K562 (cell line): ENCODE measurements around the gene SAMM50. TPM values are rescaled to one million over a fixed set of nuclear protein-coding genes. Genes with fewer than 3 reads are reported as not detected.

Source experiments
- ATAC-seq: fragments of 200-7000 bp; cut with Tn5 transposase; 3 replicates; pipeline ENCODE4 v1.9.1; 2020; ENCODE audit warnings: moderate library complexity
- BruUV-seq: library from RNA; stranded (reverse); fragments of 400-500 nt; replicated peaks from 2 replicates; lab custom pipeline; 2021; lab: Mats Ljungman, UMichigan
- CTCF ChIA-PET: fragments of 300-600 bp; formaldehyde crosslinking; extraction: SDS; loops from one replicate; lab custom pipeline; 2021; ENCODE audit warnings: low intra/inter-chr PET ratio; lab: Yijun Ruan, JAX
- POLR2A ChIA-PET: fragments of 300-600, 350-650 bp; sonication (Branson Sonifier 250); formaldehyde crosslinking; extraction: SDS; loops from one replicate; lab custom pipeline; 2021; ENCODE audit warnings: antibody characterized with exemption, inconsistent platforms; lab: Yijun Ruan, JAX
- DNase-seq, 4 experiments: peaks; one replicate each; pipeline versions ENCODE4 v3.0.0 to v3.0.0-alpha.2; 2011 to 2018; ENCODE audit warnings: low spot score in 3 of 4, mixed read lengths in 3 of 4; ENCODE audit errors: extremely low read depth in 1 of 4
- FAIRE-seq: peaks from 2 replicates; lab custom pipeline; 2011; peaks lifted over from hg19 to GRCh38; lab: Jason Lieb, UNC
- H2AFZ ChIP-seq: 2 replicates; pipeline ENCODE4 v1.6.0; 2011; ENCODE audit warnings: low read depth, low read length, control low read depth, inconsistent platforms
- H3K27ac ChIP-seq: fragments of 200-600 bp; 3 replicates; pipeline ENCODE4 v1.8.0; 2011; ENCODE audit warnings: low read depth, mild to moderate bottlenecking, control low read depth, inconsistent platforms, low read length, moderate library complexity, mixed read lengths; ENCODE audit errors: extremely low read depth
- H3K27me3 ChIP-seq, 2 experiments: fragments of 300-600 bp in 1 of 2; 2 replicates in 1 of 2; 3 replicates in 1 of 2; pipeline versions ENCODE4 v1.6.0 to v1.8.0; 2011; ENCODE audit warnings: inconsistent platforms in 2 of 2, low read length in 2 of 2, mild to moderate bottlenecking in 1 of 2, mixed read lengths in 1 of 2, moderate library complexity in 1 of 2; ENCODE audit not compliant: control insufficient read depth in 2 of 2, insufficient read depth in 2 of 2
- H3K36me3 ChIP-seq: fragments of 300-600 bp; 3 replicates; pipeline ENCODE4 v1.8.0; 2011; ENCODE audit warnings: mild to moderate bottlenecking, low read length, inconsistent platforms; ENCODE audit not compliant: control insufficient read depth, insufficient read depth
- H3K4me1 ChIP-seq, 2 experiments: fragments of 200-600 bp in 1 of 2; replicated peaks in 1 of 2; 2 replicates in 1 of 2; 3 replicates in 1 of 2; pipeline versions ENCODE4 v1.5.1 to v1.8.0; 2011; ENCODE audit warnings: inconsistent platforms in 2 of 2, low read length in 2 of 2, mild to moderate bottlenecking in 1 of 2, mixed read lengths in 1 of 2, moderate library complexity in 1 of 2; ENCODE audit not compliant: control insufficient read depth in 2 of 2, insufficient read depth in 2 of 2
- H3K4me2 ChIP-seq: 2 replicates; pipeline ENCODE4 v1.6.1; 2011; ENCODE audit warnings: low read length, control low read depth, inconsistent platforms, mixed read lengths; ENCODE audit not compliant: insufficient read depth
- H3K4me3 ChIP-seq: fragments of 200-600 bp; sonication (generic), shearing (Covaris generic); 2 replicates; pipeline ENCODE4 v1.5.1; 2016; ENCODE audit warnings: control low read depth, inconsistent platforms
- H3K79me2 ChIP-seq: fragments of 200-600 bp; 3 replicates; pipeline ENCODE4 v1.8.0; 2011; ENCODE audit warnings: low read length, inconsistent platforms; ENCODE audit not compliant: control insufficient read depth, insufficient read depth
- H3K9ac ChIP-seq, 2 experiments: 2 replicates each; pipeline versions ENCODE4 v1.6.0 to v1.6.1; 2011; ENCODE audit warnings: low read depth in 2 of 2, low read length in 2 of 2, control low read depth in 1 of 2, inconsistent platforms in 1 of 2, mild to moderate bottlenecking in 1 of 2, mixed read lengths in 1 of 2; ENCODE audit not compliant: insufficient read depth in 1 of 2
- H3K9me1 ChIP-seq: one replicate; pipeline ENCODE4 v1.6.0; 2011; ENCODE audit warnings: inconsistent platforms, mild to moderate bottlenecking, low read length, moderate library complexity; ENCODE audit not compliant: control insufficient read depth, insufficient read depth
- H3K9me3 ChIP-seq: replicated peaks from 2 replicates; pipeline ENCODE4 v1.5.1; 2011; ENCODE audit warnings: low read depth, low read length, inconsistent platforms; ENCODE audit not compliant: control insufficient read depth, insufficient read depth
- H4K20me1 ChIP-seq: replicated peaks from 2 replicates; pipeline ENCODE4 v1.6.1; 2011; ENCODE audit warnings: low read length, inconsistent platforms, mixed read lengths; ENCODE audit not compliant: control insufficient read depth, insufficient read depth
- CTBP1 ChIP-seq: fragments of 450-650 bp; IDR thresholded peaks from 2 replicates; pipeline ENCODE4 v1.6.1; 2016; ENCODE audit warnings: borderline replicate concordance
- FOXP1 ChIP-seq: sonication (generic); formaldehyde crosslinking; IDR thresholded peaks from 2 replicates; pipeline ENCODE4 v1.8.0; 2022; ENCODE audit warnings: mild to moderate bottlenecking, missing genetic modification reagents
- HNRNPLL ChIP-seq: fragments of 200-400 bp; formaldehyde crosslinking; IDR thresholded peaks from 2 replicates; pipeline ENCODE4 v1.6.1; 2017; ENCODE audit warnings: low read length, low read depth, mild to moderate bottlenecking; ENCODE audit not compliant: poor library complexity, severe bottlenecking
- WGBS: fragments of 100-300 bp; shearing (Covaris generic); methylation state at CpG from one replicate; pipeline ENCODE4 v1.1.6; 2016; ENCODE audit warnings: low coverage, mixed read lengths; ENCODE audit not compliant: insufficient coverage; ENCODE audit errors: missing lambda C conversion rate; 5-methylcytosine and 5-hydroxymethylcytosine counted together
- in situ Hi-C: fragments of 300-500 bp; cut with MboI; formaldehyde crosslinking; loops from 4 replicates; pipeline ENCODE4 v1.15.0; 2018; ENCODE audit warnings: inconsistent platforms, mixed read lengths
- intact Hi-C: fragments of 100-400 bp; cut with micrococcal nuclease; formaldehyde crosslinking; loops from 2 replicates; pipeline ENCODE4 v1.14.2; 2022
- polyA plus RNA-seq, 8 experiments: library from polyadenylated mRNA; depleted of rRNA in 4 of 8; stranded (reverse) in 5 of 8; unstranded in 3 of 8; fragments of >200 nt; fragmentation: Nextera tagmentation in 2 of 8; fragmentation: Illumina TruSeq in 1 of 8; extraction: Ambion mirVana in 2 of 8; extraction: Trizol in 1 of 8; gene quantifications; 2 replicates each; pipeline versions ENCODE4 v1.2.1 to v1.2.3, GENCODE V29; 2011 to 2014; ENCODE audit warnings: inconsistent platforms in 1 of 8, missing spikeins in 1 of 8
- total RNA-seq, 7 experiments: library from RNA; depleted of rRNA in 6 of 7; stranded (reverse); fragments of >200 nt in 6 of 7; fragmentation: Illumina TruSeq in 2 of 7; extraction: Trizol in 2 of 7; gene quantifications; 2 replicates each; pipeline versions ENCODE4 v1.2.1 to v1.2.3, GENCODE V29; 2011 to 2021; ENCODE audit warnings: low replicate concordance in 1 of 7
- TF ChIP-seq, protein P1 (sequence below): IDR thresholded peaks from 2 replicates; pipeline ENCODE4 v1.6.1; 2016; ENCODE audit warnings: missing genetic modification characterization, missing compliant biosample characterization

The SAMM50 gene
- total and polyA plus RNA-seq, 9 of the 15 experiments (the other 6 are each of a cell fraction or from before 2014, with no cell fraction given), result 14.6 to 49.3 (median 38.1) TPM

DNA sequence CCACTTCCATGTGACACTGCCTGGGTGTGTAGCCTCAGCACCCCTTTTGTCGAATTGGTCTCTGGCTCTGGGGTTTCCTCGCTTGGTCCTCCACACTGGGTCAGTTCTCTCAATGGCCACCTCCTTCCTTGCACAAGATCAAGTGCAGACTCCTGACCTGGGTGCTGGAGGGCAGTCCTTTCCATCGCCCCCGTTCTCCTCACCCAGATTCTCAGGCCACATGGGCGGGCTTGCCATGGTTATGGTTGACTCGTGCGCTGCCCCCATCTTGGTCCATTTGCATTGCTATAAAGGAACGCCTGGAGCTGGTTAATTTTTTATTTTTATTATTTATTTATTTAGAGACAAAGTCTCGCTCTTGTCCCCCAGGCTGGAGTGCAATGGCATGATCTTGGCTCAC, 63.4 kb downstream of the SAMM50 start (continued):
- TF ChIP-seq, protein P1, sequence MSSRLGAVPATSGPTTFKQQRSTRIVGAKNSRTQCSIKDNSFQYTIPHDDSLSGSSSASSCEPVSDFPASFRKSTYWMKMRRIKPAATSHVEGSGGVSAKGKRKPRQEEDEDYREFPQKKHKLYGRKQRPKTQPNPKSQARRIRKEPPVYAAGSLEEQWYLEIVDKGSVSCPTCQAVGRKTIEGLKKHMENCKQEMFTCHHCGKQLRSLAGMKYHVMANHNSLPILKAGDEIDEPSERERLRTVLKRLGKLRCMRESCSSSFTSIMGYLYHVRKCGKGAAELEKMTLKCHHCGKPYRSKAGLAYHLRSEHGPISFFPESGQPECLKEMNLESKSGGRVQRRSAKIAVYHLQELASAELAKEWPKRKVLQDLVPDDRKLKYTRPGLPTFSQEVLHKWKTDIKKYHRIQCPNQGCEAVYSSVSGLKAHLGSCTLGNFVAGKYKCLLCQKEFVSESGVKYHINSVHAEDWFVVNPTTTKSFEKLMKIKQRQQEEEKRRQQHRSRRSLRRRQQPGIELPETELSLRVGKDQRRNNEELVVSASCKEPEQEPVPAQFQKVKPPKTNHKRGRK (tag), result no peak
- TF ChIP-seq FOXP1 (no peak), HNRNPLL (no peak)

DNA sequence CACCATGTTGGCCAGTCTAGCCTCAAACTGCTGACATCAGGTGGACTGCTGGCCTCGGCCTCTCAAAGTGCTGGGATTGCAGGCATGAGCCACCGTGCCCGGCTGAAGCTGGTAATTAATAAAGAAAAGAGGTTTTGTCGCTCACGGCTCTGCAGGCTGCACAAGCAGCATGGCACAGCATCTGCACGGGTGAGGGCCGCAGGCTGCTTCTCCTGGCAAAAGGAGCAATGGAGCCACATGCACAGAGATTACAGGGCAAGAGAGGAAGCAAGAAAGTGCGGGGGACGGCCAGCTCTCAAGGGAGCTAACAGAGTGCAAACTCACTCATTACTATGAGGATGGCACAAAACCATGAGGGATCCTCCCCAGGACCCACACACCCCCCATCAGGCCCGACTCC, 64.2 kb downstream of the SAMM50 start:
- Histone ChIP-seq H4K20me1 (no peaks in the 10 kb centered on the region), H3K4me3 (no peak overlapping the region), H3K9me1 (no peaks in the 10 kb centered on the region), H2AFZ (no peak overlapping the region), H3K9ac (no peak overlapping the region), H3K27ac (no peak overlapping the region), H3K79me2 (peaks cover 28% of the 10 kb centered on the region), H3K36me3 (no peaks in the 10 kb centered on the region), H3K9me3 (no peaks in the 10 kb centered on the region), H3K4me2 (no peak overlapping the region), H3K4me1 (peaks cover 13 to 24% of the 10 kb centered on the region in 2 experiments; a peak in 4 of 5 replicates), H3K27me3 (no peaks in the 10 kb centered on the region)
- BruUV-seq, result no TSS peak
- WGBS, result 86% methylated on average over 9 of the region's 10 CpGs
- CTCF ChIA-PET, result no interaction called here
- no peak for FAIRE-seq
- intact Hi-C loops, result no loop called here
- POLR2A ChIA-PET, result interaction anchor here (0.6 kb wide), 1 partner anchor 454 kb away, joined by 4 read pairs; no protein-coding TSS in a partner anchor
- no peak for ATAC-seq
- TF ChIP-seq CTBP1, result no peak
- no peak for DNase-seq
- in situ Hi-C loops, result no loop called here
